Activated T-cell treated with anti-CD3 and anti-CD28 coated beads, Interleukin-2, amount 50 U/mL, for 48 hours (primary cell): ENCODE measurements around the gene LPP.

Experiments
- DNase-seq, 2 experiments: peaks; one replicate each; pipeline ENCODE4 v3.0.0-alpha.2; 2020

LPP gene

GRCh38 chr3:188170461-188171459 lies 16.8 kb downstream of the LPP start:
- peak; percentile 73 to 75 for DNase-seq

- DNase-seq, result no peak
Observed at GRCh38 chr3:188171682-188172467, 17.9 kb downstream of the LPP start.

- DNase-seq, result no peak
Observed at GRCh38 chr3:188174317-188175044, 20.5 kb downstream of the LPP start.

GRCh38 chr3:188176476-188176875 lies 22.5 kb downstream of the LPP start:
- no peak for DNase-seq

GRCh38 chr3:188176884-188177283 lies 22.9 kb downstream of the LPP start:
- no peak for DNase-seq

GRCh38 chr3:188177721-188178120 lies 23.8 kb downstream of the LPP start:
- DNase-seq, result no peak

- DNase-seq, result no peak
Observed at GRCh38 chr3:188178293-188178936, 24.5 kb downstream of the LPP start.

- DNase-seq, result no peak
Observed at GRCh38 chr3:188179006-188179966, 25.3 kb downstream of the LPP start.

GRCh38 chr3:188180114-188180513 lies 26.2 kb downstream of the LPP start:
- DNase-seq, result no peak

GRCh38 chr3:188183452-188183851 lies 29.5 kb downstream of the LPP start:
- no peak for DNase-seq

- no peak for DNase-seq
Observed at GRCh38 chr3:188184160-188184559, 30.2 kb downstream of the LPP start.

GRCh38 chr3:188184649-188185048 lies 30.7 kb downstream of the LPP start:
- no peak for DNase-seq

GRCh38 chr3:188185717-188186251 lies 31.8 kb downstream of the LPP start:
- DNase-seq, result no peak

GRCh38 chr3:188187053-188187452 lies 33.1 kb downstream of the LPP start:
- DNase-seq, result no peak

- no peak for DNase-seq
Observed at GRCh38 chr3:188188911-188189310, 35.0 kb downstream of the LPP start.

- DNase-seq, result no peak
Observed at GRCh38 chr3:188191460-188191859, 37.5 kb downstream of the LPP start.

GRCh38 chr3:188192034-188192433 lies 38.1 kb downstream of the LPP start:
- DNase-seq, result no peak

GRCh38 chr3:188194332-188194731 lies 40.4 kb downstream of the LPP start:
- no peak for DNase-seq

- DNase-seq, result no peak
Observed at GRCh38 chr3:188196232-188196990, 42.5 kb downstream of the LPP start.

GRCh38 chr3:188197388-188197847 lies 43.5 kb downstream of the LPP start:
- no peak for DNase-seq
